HG02970 (cell line): ENCODE data around the gene ZRANB3.
"Not testable (repeated sequence)": the region's sequence is repeated elsewhere in the genome, so short reads cannot be mapped to it uniquely, and the experiment has no call there.

Experiments
- ATAC-seq: cut with Tn5 transposase; IDR thresholded peaks from one replicate; pipeline ENCODE4 v1.9.1; 2021; ENCODE audit warnings: mild to moderate bottlenecking, moderate library complexity, moderate number of reproducible peaks; ENCODE audit not compliant: unreplicated experiment, low FRiP score

Gene ZRANB3

GRCh38 chr2:135348096-135348704 is 182.8 kb downstream of the ZRANB3 start:
- ATAC-seq, result not testable (repeated sequence)

GRCh38 chr2:135337071-135337470 is 193.9 kb downstream of the ZRANB3 start:
- no peak for ATAC-seq

GRCh38 chr2:135335256-135335655 is 195.8 kb downstream of the ZRANB3 start:
- ATAC-seq, result no peak

GRCh38 chr2:135327146-135327545 is 203.9 kb downstream of the ZRANB3 start:
- no peak for ATAC-seq

GRCh38 chr2:135320465-135321355 is 210.3 kb downstream of the ZRANB3 start:
- no peak for ATAC-seq

GRCh38 chr2:135318808-135319207 is 212.2 kb downstream of the ZRANB3 start:
- no peak for ATAC-seq

GRCh38 chr2:135317375-135317774 is 213.6 kb downstream of the ZRANB3 start:
- no peak for ATAC-seq

- ATAC-seq, result no peak
Observed at GRCh38 chr2:135311962-135312361, 219.1 kb downstream of the ZRANB3 start.

- no peak for ATAC-seq
Observed at GRCh38 chr2:135311268-135311667, 219.8 kb downstream of the ZRANB3 start.

- ATAC-seq, result no peak
Observed at GRCh38 chr2:135304694-135305093, 226.3 kb downstream of the ZRANB3 start.

GRCh38 chr2:135299658-135300244 is 231.3 kb downstream of the ZRANB3 start:
- no peak for ATAC-seq

- ATAC-seq, result no peak
Observed at GRCh38 chr2:135299165-135299564, 231.9 kb downstream of the ZRANB3 start.

- not testable (repeated sequence) for ATAC-seq
Observed at GRCh38 chr2:135287121-135287520, 243.9 kb downstream of the ZRANB3 start.

GRCh38 chr2:135285391-135285790 is 245.6 kb downstream of the ZRANB3 start:
- ATAC-seq, result no peak

- ATAC-seq, result no peak
Observed at GRCh38 chr2:135281379-135281778, 249.6 kb downstream of the ZRANB3 start.

- no peak for ATAC-seq
Observed at GRCh38 chr2:135279209-135279608, 251.8 kb downstream of the ZRANB3 start.

GRCh38 chr2:135276525-135276924 is 254.5 kb downstream of the ZRANB3 start:
- ATAC-seq, result no peak

GRCh38 chr2:135271006-135271405 is 260.0 kb downstream of the ZRANB3 start:
- no peak for ATAC-seq

GRCh38 chr2:135265960-135266490 is 265.0 kb downstream of the ZRANB3 start:
- ATAC-seq, result no peak

GRCh38 chr2:135259123-135259522 is 271.9 kb downstream of the ZRANB3 start:
- ATAC-seq, result no peak

GRCh38 chr2:135258193-135258592 is 272.8 kb downstream of the ZRANB3 start:
- ATAC-seq, result no peak
